GM23248 (cell line): Measurements from ENCODE around the gene MAMDC4.

Experiments used
- EZH2 ChIP-seq: fragments of 200-600 bp; sonication (generic); IDR thresholded peaks from 2 replicates; pipeline ENCODE4 v1.6.1; 2018; ENCODE audit warnings: antibody characterized with exemption, mild to moderate bottlenecking; ENCODE audit not compliant: insufficient read depth, poor library complexity, severe bottlenecking
- EZH2phosphoT487 ChIP-seq: fragments of 200-600 bp; sonication (generic); IDR thresholded peaks from 2 replicates; pipeline ENCODE4 v1.6.1; 2018; ENCODE audit warnings: antibody characterized with exemption, moderate library complexity, mild to moderate bottlenecking, low read depth; ENCODE audit not compliant: insufficient read depth

- TF ChIP-seq EZH2 (no peak), EZH2phosphoT487 (no peak)
These were observed 10.9 kb downstream of the MAMDC4 start for GRCh38 chr9:136862849-136863622.
